ENCODE data around the gene ZBTB45. TPM values are rescaled to one million over a fixed set of nuclear protein-coding genes. Genes with fewer than 3 reads are reported as not detected.

The ZBTB45 gene
- total RNA-seq, 1 experiment from 2014 or later: 19.7 TPM

DNA sequence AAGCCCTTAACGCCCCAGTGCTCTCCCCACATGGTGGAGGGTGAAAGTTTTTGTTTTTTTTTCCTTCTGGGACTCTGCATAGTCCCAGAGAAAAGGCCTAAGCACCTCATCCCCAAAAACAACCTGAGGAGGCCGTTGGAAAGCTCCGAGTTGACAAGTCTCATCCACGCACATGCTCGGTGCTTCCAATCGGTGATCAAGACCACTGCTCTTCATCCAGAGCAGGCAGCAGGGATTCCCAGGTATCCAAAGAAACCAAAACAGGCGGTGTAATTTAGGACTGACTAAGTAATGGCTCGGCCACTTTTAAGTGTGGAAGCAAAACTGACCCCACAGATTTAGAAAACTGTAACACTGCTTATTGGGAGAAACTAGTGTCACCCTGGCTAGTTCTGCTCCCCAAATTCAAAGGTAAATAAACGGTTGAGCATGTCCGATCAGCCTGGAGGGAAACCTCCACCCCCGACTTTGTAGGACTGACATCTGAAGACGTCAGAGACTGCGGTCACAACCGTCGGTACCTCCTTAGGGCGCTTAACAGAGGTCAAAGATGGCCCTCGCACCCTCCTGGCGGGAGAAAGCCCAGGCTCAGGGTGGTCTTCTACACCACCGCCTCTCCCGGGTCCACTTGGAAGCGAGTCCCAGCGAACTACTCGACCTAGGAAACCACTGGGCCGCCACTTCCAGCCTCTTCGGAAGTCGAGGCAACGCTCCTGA, 44.5 kb downstream of the ZBTB45 start (continued):
- TF ChIP-seq, protein P1, sequence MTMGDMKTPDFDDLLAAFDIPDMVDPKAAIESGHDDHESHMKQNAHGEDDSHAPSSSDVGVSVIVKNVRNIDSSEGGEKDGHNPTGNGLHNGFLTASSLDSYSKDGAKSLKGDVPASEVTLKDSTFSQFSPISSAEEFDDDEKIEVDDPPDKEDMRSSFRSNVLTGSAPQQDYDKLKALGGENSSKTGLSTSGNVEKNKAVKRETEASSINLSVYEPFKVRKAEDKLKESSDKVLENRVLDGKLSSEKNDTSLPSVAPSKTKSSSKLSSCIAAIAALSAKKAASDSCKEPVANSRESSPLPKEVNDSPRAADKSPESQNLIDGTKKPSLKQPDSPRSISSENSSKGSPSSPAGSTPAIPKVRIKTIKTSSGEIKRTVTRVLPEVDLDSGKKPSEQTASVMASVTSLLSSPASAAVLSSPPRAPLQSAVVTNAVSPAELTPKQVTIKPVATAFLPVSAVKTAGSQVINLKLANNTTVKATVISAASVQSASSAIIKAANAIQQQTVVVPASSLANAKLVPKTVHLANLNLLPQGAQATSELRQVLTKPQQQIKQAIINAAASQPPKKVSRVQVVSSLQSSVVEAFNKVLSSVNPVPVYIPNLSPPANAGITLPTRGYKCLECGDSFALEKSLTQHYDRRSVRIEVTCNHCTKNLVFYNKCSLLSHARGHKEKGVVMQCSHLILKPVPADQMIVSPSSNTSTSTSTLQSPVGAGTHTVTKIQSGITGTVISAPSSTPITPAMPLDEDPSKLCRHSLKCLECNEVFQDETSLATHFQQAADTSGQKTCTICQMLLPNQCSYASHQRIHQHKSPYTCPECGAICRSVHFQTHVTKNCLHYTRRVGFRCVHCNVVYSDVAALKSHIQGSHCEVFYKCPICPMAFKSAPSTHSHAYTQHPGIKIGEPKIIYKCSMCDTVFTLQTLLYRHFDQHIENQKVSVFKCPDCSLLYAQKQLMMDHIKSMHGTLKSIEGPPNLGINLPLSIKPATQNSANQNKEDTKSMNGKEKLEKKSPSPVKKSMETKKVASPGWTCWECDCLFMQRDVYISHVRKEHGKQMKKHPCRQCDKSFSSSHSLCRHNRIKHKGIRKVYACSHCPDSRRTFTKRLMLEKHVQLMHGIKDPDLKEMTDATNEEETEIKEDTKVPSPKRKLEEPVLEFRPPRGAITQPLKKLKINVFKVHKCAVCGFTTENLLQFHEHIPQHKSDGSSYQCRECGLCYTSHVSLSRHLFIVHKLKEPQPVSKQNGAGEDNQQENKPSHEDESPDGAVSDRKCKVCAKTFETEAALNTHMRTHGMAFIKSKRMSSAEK (CRISPR knock-in tag; IDR thresholded peaks at IDR 0.05; ENCODE audit: borderline replicate concordance): no peak
- TF ChIP-seq SOX15 (CRISPR knock-in tag; IDR thresholded peaks at IDR 0.05) (no peak), ZNF219 (CRISPR knock-in tag; IDR thresholded peaks at IDR 0.05; ENCODE audit: borderline replicate concordance) (no peak)

DNA sequence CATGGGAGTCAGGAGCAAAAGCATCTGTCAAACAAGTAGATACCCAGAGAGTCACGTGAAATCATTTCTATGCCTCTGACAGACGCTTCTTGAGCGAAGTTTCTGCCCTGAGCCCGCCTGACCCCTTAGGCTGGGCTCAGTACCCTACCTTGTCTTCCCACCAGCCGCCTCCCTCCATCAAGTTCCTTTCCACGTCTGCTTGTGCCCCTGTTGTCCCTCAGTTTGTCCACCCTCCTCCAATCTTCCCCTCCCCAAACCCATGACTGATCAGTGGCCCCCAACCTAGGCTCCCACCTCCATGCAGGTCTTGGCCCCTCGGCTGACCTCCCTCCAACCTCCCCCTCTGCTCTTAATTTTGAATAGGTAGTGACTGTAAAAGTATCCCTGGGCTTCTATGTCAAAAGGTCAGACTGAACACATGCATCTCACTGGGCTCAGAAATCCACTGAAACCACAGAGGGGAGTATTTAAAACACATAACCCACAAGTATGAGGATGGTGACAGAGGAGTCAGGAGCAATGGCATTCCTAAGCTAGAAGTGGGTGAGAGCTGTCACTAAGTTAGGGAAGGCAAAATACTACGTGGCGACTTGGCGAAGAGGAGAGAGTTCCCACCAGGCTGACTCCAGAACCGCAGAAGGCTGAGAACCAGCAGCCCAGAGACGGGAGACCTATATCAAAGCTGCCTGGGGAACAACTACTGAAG, 45.2 kb downstream of the ZBTB45 start:
- no peak for TF ChIP-seq CBFB (CRISPR knock-in tag; IDR thresholded peaks at IDR 0.05; ENCODE audit: low read depth)
- TF ChIP-seq ETV6 (CRISPR knock-in tag; IDR thresholded peaks at IDR 0.05): no peak
- TF ChIP-seq NR1H2 (CRISPR knock-in tag; IDR thresholded peaks at IDR 0.05): no peak
- TF ChIP-seq, protein P2, sequence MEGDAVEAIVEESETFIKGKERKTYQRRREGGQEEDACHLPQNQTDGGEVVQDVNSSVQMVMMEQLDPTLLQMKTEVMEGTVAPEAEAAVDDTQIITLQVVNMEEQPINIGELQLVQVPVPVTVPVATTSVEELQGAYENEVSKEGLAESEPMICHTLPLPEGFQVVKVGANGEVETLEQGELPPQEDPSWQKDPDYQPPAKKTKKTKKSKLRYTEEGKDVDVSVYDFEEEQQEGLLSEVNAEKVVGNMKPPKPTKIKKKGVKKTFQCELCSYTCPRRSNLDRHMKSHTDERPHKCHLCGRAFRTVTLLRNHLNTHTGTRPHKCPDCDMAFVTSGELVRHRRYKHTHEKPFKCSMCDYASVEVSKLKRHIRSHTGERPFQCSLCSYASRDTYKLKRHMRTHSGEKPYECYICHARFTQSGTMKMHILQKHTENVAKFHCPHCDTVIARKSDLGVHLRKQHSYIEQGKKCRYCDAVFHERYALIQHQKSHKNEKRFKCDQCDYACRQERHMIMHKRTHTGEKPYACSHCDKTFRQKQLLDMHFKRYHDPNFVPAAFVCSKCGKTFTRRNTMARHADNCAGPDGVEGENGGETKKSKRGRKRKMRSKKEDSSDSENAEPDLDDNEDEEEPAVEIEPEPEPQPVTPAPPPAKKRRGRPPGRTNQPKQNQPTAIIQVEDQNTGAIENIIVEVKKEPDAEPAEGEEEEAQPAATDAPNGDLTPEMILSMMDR (IDR thresholded peaks at IDR 0.05): no peak
- TF ChIP-seq, protein P3, sequence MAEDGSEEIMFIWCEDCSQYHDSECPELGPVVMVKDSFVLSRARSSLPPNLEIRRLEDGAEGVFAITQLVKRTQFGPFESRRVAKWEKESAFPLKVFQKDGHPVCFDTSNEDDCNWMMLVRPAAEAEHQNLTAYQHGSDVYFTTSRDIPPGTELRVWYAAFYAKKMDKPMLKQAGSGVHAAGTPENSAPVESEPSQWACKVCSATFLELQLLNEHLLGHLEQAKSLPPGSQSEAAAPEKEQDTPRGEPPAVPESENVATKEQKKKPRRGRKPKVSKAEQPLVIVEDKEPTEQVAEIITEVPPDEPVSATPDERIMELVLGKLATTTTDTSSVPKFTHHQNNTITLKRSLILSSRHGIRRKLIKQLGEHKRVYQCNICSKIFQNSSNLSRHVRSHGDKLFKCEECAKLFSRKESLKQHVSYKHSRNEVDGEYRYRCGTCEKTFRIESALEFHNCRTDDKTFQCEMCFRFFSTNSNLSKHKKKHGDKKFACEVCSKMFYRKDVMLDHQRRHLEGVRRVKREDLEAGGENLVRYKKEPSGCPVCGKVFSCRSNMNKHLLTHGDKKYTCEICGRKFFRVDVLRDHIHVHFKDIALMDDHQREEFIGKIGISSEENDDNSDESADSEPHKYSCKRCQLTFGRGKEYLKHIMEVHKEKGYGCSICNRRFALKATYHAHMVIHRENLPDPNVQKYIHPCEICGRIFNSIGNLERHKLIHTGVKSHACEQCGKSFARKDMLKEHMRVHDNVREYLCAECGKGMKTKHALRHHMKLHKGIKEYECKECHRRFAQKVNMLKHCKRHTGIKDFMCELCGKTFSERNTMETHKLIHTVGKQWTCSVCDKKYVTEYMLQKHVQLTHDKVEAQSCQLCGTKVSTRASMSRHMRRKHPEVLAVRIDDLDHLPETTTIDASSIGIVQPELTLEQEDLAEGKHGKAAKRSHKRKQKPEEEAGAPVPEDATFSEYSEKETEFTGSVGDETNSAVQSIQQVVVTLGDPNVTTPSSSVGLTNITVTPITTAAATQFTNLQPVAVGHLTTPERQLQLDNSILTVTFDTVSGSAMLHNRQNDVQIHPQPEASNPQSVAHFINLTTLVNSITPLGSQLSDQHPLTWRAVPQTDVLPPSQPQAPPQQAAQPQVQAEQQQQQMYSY (CRISPR knock-in tag; IDR thresholded peaks at IDR 0.05): no peak
- no peak for TF ChIP-seq ZNF671 (CRISPR knock-in tag; IDR thresholded peaks at IDR 0.05)
- TF ChIP-seq, protein P4, sequence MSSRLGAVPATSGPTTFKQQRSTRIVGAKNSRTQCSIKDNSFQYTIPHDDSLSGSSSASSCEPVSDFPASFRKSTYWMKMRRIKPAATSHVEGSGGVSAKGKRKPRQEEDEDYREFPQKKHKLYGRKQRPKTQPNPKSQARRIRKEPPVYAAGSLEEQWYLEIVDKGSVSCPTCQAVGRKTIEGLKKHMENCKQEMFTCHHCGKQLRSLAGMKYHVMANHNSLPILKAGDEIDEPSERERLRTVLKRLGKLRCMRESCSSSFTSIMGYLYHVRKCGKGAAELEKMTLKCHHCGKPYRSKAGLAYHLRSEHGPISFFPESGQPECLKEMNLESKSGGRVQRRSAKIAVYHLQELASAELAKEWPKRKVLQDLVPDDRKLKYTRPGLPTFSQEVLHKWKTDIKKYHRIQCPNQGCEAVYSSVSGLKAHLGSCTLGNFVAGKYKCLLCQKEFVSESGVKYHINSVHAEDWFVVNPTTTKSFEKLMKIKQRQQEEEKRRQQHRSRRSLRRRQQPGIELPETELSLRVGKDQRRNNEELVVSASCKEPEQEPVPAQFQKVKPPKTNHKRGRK (CRISPR knock-in tag; IDR thresholded peaks at IDR 0.05; ENCODE audit: borderline replicate concordance): no peak
- H3K36me3 Mint-ChIP-seq: no peaks in the 10 kb centered on the region
- CTCF ChIA-PET: interaction anchor here (1.6 kb wide), 1 partner anchor 40 kb away, joined by 7 read pairs; no protein-coding TSS in a partner anchor
- H3K9me3 Mint-ChIP-seq: no peaks in the 10 kb centered on the region
- peaks cover 9% of the 10 kb centered on the region for H3K4me1 Mint-ChIP-seq
- POLR2A ChIA-PET: no interaction called here
- peak overlapping the region; percentile 89 for H3K4me3 Mint-ChIP-seq
- H3K27me3 Mint-ChIP-seq (ENCODE audit: low read depth): no peaks in the 10 kb centered on the region; the same call in none of the 2 replicates
- H3K27ac Mint-ChIP-seq: no peak overlapping the region
- ATAC-seq (no peak), DNase-seq (ENCODE audit: low spot score) (no peak)

All from WTC11 (cell line).